IPS-NIHi11 (cell line): ENCODE data around the gene GPR157.
A peak's percentile ranks its signal among the peaks of the same experiment; 100 is the strongest.

Experiments used
- DNase-seq: peaks from one replicate; pipeline ENCODE4 v3.0.0; 2012; ENCODE audit warnings: mixed read lengths, low spot score

GPR157 gene

GRCh38 chr1:9087411-9088125 lies 41.3 kb downstream of the GPR157 start:
- no peak for DNase-seq

- no peak for DNase-seq
Observed at GRCh38 chr1:9086796-9087195, 42.1 kb downstream of the GPR157 start.

GRCh38 chr1:9086045-9086444 lies 42.9 kb downstream of the GPR157 start:
- no peak for DNase-seq

GRCh38 chr1:9085306-9085940 lies 43.5 kb downstream of the GPR157 start:
- DNase-seq, result no peak

GRCh38 chr1:9084906-9085305 lies 44.0 kb downstream of the GPR157 start:
- DNase-seq, result no peak

GRCh38 chr1:9081473-9081872 lies 47.4 kb downstream of the GPR157 start:
- no peak for DNase-seq

GRCh38 chr1:9080705-9081291 lies 48.1 kb downstream of the GPR157 start:
- DNase-seq, result no peak

- DNase-seq, result no peak
Observed at GRCh38 chr1:9079988-9080704, 48.8 kb downstream of the GPR157 start.

- no peak for DNase-seq
Observed at GRCh38 chr1:9078752-9079500, 50.0 kb downstream of the GPR157 start.

GRCh38 chr1:9078015-9078751 lies 50.7 kb downstream of the GPR157 start:
- no peak for DNase-seq

- DNase-seq, result no peak
Observed at GRCh38 chr1:9075022-9075421, 53.9 kb downstream of the GPR157 start.

GRCh38 chr1:9073143-9073542 lies 55.8 kb downstream of the GPR157 start:
- DNase-seq, result no peak

- peak; percentile 37 for DNase-seq
Observed at GRCh38 chr1:9071554-9072235, 57.2 kb downstream of the GPR157 start.

GRCh38 chr1:9070486-9070885 lies 58.4 kb downstream of the GPR157 start:
- DNase-seq, result no peak

- DNase-seq, result no peak
Observed at GRCh38 chr1:9069326-9070100, 59.4 kb downstream of the GPR157 start, which contains the start of gene SLC2A5. Gene SLC2A5, minus strand, starts transcription at chr1:9069635. Its CDS starts 99 bp downstream, at chr1:9069536.

- DNase-seq, result no peak
Observed at GRCh38 chr1:9068981-9069325, 59.9 kb downstream of the GPR157 start.

- DNase-seq, result no peak
Observed at GRCh38 chr1:9066945-9067807, 61.7 kb downstream of the GPR157 start.

GRCh38 chr1:9065213-9065751 lies 63.6 kb downstream of the GPR157 start:
- no peak for DNase-seq

GRCh38 chr1:9062846-9063245 lies 66.1 kb downstream of the GPR157 start:
- DNase-seq, result no peak
